ENCODE measurements around the gene SLC39A11.

The SLC39A11 gene

DNA sequence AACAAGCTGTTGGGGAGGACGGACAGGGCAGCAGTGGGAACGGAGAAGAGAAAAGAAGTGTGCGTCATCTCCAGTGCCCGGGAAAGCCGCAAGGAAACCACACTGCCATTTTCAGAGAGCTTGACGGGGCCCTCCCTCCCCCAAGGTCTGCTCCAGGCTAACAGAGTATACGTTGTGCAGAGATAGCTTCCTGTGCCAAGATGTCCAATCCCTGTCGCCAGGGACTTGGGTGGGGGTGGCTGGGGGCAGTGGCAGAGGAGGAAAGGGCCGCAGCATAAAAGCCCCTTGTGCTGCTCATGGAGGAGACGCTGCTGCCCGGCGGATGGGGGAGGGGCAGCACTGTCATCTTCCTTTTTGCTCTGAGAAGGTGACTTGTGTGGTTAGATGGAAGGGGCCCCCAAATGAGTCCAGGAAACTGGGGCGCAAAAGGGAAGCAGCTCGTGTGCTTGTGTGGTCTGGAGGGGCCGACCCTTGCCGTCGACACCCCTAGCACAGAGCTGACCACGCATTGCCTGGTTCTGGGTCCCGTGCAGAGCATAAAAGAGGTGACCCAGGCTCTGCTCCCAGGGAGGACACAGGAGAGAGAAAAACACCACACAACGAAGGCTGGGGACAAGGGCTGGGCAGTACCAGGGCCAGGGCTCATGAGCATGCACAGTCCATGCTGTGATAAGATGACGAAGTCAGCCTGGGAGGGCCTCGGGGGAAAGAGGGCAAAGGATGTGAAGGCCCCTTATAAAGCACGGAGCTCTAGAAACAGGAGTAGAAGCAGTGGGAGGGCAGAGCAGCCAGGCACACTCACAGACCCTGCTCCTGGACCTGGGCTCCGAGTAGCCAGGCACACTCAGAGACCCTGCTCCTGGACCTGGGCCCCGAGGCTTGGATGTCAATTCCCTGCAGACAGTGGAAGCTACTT lies 372.7 kb downstream of the SLC39A11 start:
- Histone ChIP-seq H3K27me3 (ENCODE audit: control insufficient read depth in 2 of 2, insufficient read depth in 2 of 2, low read length in 2 of 2) (no peaks in the 10 kb centered on the region), H3K36me3 (ENCODE audit: control insufficient read depth in 2 of 2, insufficient read depth in 2 of 2, low read length in 2 of 2) (no peaks in the 10 kb centered on the region), H3K4me1 (ENCODE audit: control insufficient read depth in 2 of 2, insufficient read depth in 2 of 2, low read length in 2 of 2) (peaks cover 0 to 4% of the 10 kb centered on the region in 2 donors), H3K9me3 (ENCODE audit: control insufficient read depth in 2 of 2, low read length in 2 of 2) (no peaks in the 10 kb centered on the region), H3K9ac (ENCODE audit: low read depth in 1 of 2, low read length in 2 of 2) (no peak overlapping the region), H3K27ac (ENCODE audit: low read depth in 2 of 2, low read length in 2 of 2) (no peak overlapping the region), H3K4me3 (ENCODE audit: low read length in 2 of 2) (no peak overlapping the region)

DNA sequence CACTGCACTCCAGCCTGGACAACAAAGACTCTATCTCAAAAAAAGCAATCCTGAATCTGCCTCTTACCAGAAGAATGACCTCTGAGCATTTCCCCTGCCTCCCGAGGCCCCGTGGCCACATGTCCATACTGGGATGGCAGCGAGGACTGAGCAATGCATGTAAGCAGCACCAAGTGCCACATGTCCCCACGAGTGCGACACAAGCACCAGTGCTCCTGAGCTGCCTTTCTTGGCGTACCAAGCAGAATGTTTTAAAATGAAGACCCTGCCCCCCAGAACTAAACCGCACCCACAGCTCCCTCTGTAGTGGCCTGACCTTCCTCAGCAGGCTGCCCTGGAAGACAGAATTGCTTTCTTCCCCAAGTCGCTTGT lies 373.3 kb downstream of the SLC39A11 start:
- H3K27me3 ChIP-seq (ENCODE audit: control insufficient read depth in 2 of 2, insufficient read depth in 2 of 2, low read length in 2 of 2) = no peaks in the 10 kb centered on the region
- no peak overlapping the region for H3K27ac ChIP-seq (ENCODE audit: low read depth in 2 of 2, low read length in 2 of 2)
- H3K4me1 ChIP-seq (ENCODE audit: control insufficient read depth in 2 of 2, insufficient read depth in 2 of 2, low read length in 2 of 2) = peaks cover 0 to 4% of the 10 kb centered on the region in 2 donors
- no peak overlapping the region for H3K4me3 ChIP-seq (ENCODE audit: low read length in 2 of 2)
- H3K36me3 ChIP-seq (ENCODE audit: control insufficient read depth in 2 of 2, insufficient read depth in 2 of 2, low read length in 2 of 2) = no peaks in the 10 kb centered on the region
- H3K9ac ChIP-seq (ENCODE audit: low read depth in 1 of 2, low read length in 2 of 2) = no peak overlapping the region
- no peaks in the 10 kb centered on the region for H3K9me3 ChIP-seq (ENCODE audit: control insufficient read depth in 2 of 2, low read length in 2 of 2)

- peaks cover 0 to 4% of the 10 kb centered on the region in 2 donors for H3K4me1 ChIP-seq (ENCODE audit: control insufficient read depth in 2 of 2, insufficient read depth in 2 of 2, low read length in 2 of 2)
- no peak overlapping the region for H3K27ac ChIP-seq (ENCODE audit: low read depth in 2 of 2, low read length in 2 of 2)
- no peaks in the 10 kb centered on the region for H3K27me3 ChIP-seq (ENCODE audit: control insufficient read depth in 2 of 2, insufficient read depth in 2 of 2, low read length in 2 of 2)
- H3K4me3 ChIP-seq (ENCODE audit: low read length in 2 of 2) = no peak overlapping the region
- no peaks in the 10 kb centered on the region for H3K9me3 ChIP-seq (ENCODE audit: control insufficient read depth in 2 of 2, low read length in 2 of 2)
- H3K9ac ChIP-seq (ENCODE audit: low read depth in 1 of 2, low read length in 2 of 2) = no peak overlapping the region
- no peaks in the 10 kb centered on the region for H3K36me3 ChIP-seq (ENCODE audit: control insufficient read depth in 2 of 2, insufficient read depth in 2 of 2, low read length in 2 of 2)
These were observed 374.8 kb downstream of the SLC39A11 start for GRCh38 chr17:72717676-72718075.

DNA sequence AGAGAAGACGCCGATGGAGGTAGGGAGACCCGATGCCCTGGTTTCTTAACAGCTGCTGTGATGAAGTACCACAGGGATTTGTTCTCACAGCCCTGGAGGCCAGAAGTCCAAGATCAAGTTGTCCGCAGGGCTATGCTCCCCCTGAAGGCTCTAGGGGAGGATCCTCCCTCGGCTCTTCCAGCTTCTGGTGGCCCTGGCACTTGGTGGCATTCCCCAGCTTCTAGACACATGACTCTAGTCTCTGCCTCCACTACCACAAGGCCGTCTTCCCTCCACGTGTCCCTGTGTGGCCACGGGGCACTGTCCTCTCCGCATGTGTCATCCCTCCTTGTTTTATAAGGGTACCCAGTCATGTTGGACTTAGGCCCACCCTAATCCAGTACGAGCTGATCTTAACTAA lies 375.2 kb downstream of the SLC39A11 start:
- Histone ChIP-seq H3K36me3 (ENCODE audit: control insufficient read depth in 2 of 2, insufficient read depth in 2 of 2, low read length in 2 of 2) (no peaks in the 10 kb centered on the region), H3K27ac (ENCODE audit: low read depth in 2 of 2, low read length in 2 of 2) (no peak overlapping the region), H3K27me3 (ENCODE audit: control insufficient read depth in 2 of 2, insufficient read depth in 2 of 2, low read length in 2 of 2) (no peaks in the 10 kb centered on the region), H3K4me3 (ENCODE audit: low read length in 2 of 2) (no peak overlapping the region), H3K4me1 (ENCODE audit: control insufficient read depth in 2 of 2, insufficient read depth in 2 of 2, low read length in 2 of 2) (peaks cover 0 to 4% of the 10 kb centered on the region in 2 donors), H3K9me3 (ENCODE audit: control insufficient read depth in 2 of 2, low read length in 2 of 2) (no peaks in the 10 kb centered on the region), H3K9ac (ENCODE audit: low read depth in 1 of 2, low read length in 2 of 2) (no peak overlapping the region)

GRCh38 chr17:72715906-72716572 lies 376.4 kb downstream of the SLC39A11 start:
- no peaks in the 10 kb centered on the region for H3K27me3 ChIP-seq (ENCODE audit: control insufficient read depth in 2 of 2, insufficient read depth in 2 of 2, low read length in 2 of 2)
- no peak overlapping the region for H3K4me3 ChIP-seq (ENCODE audit: low read length in 2 of 2)
- no peaks in the 10 kb centered on the region for H3K9me3 ChIP-seq (ENCODE audit: control insufficient read depth in 2 of 2, low read length in 2 of 2)
- H3K9ac ChIP-seq (ENCODE audit: low read depth in 1 of 2, low read length in 2 of 2) = no peak overlapping the region
- H3K36me3 ChIP-seq (ENCODE audit: control insufficient read depth in 2 of 2, insufficient read depth in 2 of 2, low read length in 2 of 2) = no peaks in the 10 kb centered on the region
- H3K4me1 ChIP-seq (ENCODE audit: control insufficient read depth in 2 of 2, insufficient read depth in 2 of 2, low read length in 2 of 2) = peaks cover 0 to 4% of the 10 kb centered on the region in 2 donors
- H3K27ac ChIP-seq (ENCODE audit: low read depth in 2 of 2, low read length in 2 of 2) = no peak overlapping the region

GRCh38 chr17:72714357-72714966 lies 378.0 kb downstream of the SLC39A11 start:
- no peaks in the 10 kb centered on the region for H3K27me3 ChIP-seq (ENCODE audit: control insufficient read depth in 2 of 2, insufficient read depth in 2 of 2, low read length in 2 of 2)
- H3K9ac ChIP-seq (ENCODE audit: low read depth in 1 of 2, low read length in 2 of 2) = no peak overlapping the region
- H3K4me1 ChIP-seq (ENCODE audit: control insufficient read depth in 2 of 2, insufficient read depth in 2 of 2, low read length in 2 of 2) = no peaks in the 10 kb centered on the region
- H3K9me3 ChIP-seq (ENCODE audit: control insufficient read depth in 2 of 2, low read length in 2 of 2) = no peaks in the 10 kb centered on the region
- no peaks in the 10 kb centered on the region for H3K36me3 ChIP-seq (ENCODE audit: control insufficient read depth in 2 of 2, insufficient read depth in 2 of 2, low read length in 2 of 2)
- no peak overlapping the region for H3K4me3 ChIP-seq (ENCODE audit: low read length in 2 of 2)
- no peak overlapping the region for H3K27ac ChIP-seq (ENCODE audit: low read depth in 2 of 2, low read length in 2 of 2)

DNA sequence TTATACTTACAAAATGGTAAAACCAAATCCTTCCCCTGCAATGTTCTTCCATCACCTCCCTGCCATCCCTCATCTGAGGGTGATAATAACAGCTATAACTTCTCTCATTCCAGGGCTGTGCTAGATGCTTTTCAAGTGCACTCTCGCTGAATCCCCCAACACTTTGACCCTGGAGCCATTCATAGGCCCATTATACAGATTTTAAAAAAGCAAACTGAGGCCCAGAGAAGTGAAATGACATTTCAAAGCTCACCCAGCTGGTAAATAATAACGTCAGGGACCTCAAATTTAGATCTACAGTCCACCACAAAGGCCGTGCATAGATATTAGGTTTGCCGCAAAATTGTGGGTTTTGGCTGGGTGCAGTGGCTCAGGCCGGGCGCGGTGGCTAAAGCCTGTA lies 378.8 kb downstream of the SLC39A11 start:
- Histone ChIP-seq H3K4me1 (ENCODE audit: control insufficient read depth in 2 of 2, insufficient read depth in 2 of 2, low read length in 2 of 2) (no peaks in the 10 kb centered on the region), H3K9me3 (ENCODE audit: control insufficient read depth in 2 of 2, low read length in 2 of 2) (no peaks in the 10 kb centered on the region), H3K27ac (ENCODE audit: low read depth in 2 of 2, low read length in 2 of 2) (no peak overlapping the region), H3K36me3 (ENCODE audit: control insufficient read depth in 2 of 2, insufficient read depth in 2 of 2, low read length in 2 of 2) (no peaks in the 10 kb centered on the region), H3K27me3 (ENCODE audit: control insufficient read depth in 2 of 2, insufficient read depth in 2 of 2, low read length in 2 of 2) (no peaks in the 10 kb centered on the region), H3K4me3 (ENCODE audit: low read length in 2 of 2) (no peak overlapping the region), H3K9ac (ENCODE audit: low read depth in 1 of 2, low read length in 2 of 2) (no peak overlapping the region)

- Histone ChIP-seq H3K36me3 (ENCODE audit: control insufficient read depth in 2 of 2, insufficient read depth in 2 of 2, low read length in 2 of 2) (no peaks in the 10 kb centered on the region), H3K9me3 (ENCODE audit: control insufficient read depth in 2 of 2, low read length in 2 of 2) (no peaks in the 10 kb centered on the region), H3K4me1 (ENCODE audit: control insufficient read depth in 2 of 2, insufficient read depth in 2 of 2, low read length in 2 of 2) (no peaks in the 10 kb centered on the region), H3K27me3 (ENCODE audit: control insufficient read depth in 2 of 2, insufficient read depth in 2 of 2, low read length in 2 of 2) (no peaks in the 10 kb centered on the region), H3K4me3 (ENCODE audit: low read length in 2 of 2) (no peak overlapping the region), H3K9ac (ENCODE audit: low read depth in 1 of 2, low read length in 2 of 2) (no peak overlapping the region), H3K27ac (ENCODE audit: low read depth in 2 of 2, low read length in 2 of 2) (no peak overlapping the region)
These were observed 380.8 kb downstream of the SLC39A11 start for GRCh38 chr17:72711521-72712310.

DNA sequence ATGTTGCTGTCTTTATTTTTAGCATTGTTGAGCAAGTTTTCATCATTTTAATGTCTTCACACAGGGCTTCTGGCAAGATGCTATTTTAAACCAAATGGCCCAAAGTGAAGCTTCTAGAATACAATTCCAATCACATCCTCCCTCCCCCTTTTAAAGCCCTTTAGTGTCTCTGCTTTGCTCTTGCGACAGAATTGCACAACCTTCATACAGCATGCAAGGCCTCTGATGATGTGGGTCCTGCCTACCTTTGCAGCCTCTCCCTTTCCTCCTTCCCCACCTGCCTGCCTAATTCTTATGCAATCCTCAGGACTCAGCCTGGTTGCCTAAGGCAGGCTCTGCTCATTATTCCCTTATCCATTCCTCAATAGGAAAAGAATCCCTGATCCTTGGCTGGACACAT lies 381.7 kb downstream of the SLC39A11 start:
- no peak overlapping the region for H3K4me3 ChIP-seq (ENCODE audit: low read length in 2 of 2)
- no peak overlapping the region for H3K9ac ChIP-seq (ENCODE audit: low read depth in 1 of 2, low read length in 2 of 2)
- no peaks in the 10 kb centered on the region for H3K36me3 ChIP-seq (ENCODE audit: control insufficient read depth in 2 of 2, insufficient read depth in 2 of 2, low read length in 2 of 2)
- no peaks in the 10 kb centered on the region for H3K4me1 ChIP-seq (ENCODE audit: control insufficient read depth in 2 of 2, insufficient read depth in 2 of 2, low read length in 2 of 2)
- H3K27me3 ChIP-seq (ENCODE audit: control insufficient read depth in 2 of 2, insufficient read depth in 2 of 2, low read length in 2 of 2) = no peaks in the 10 kb centered on the region
- no peak overlapping the region for H3K27ac ChIP-seq (ENCODE audit: low read depth in 2 of 2, low read length in 2 of 2)
- H3K9me3 ChIP-seq (ENCODE audit: control insufficient read depth in 2 of 2, low read length in 2 of 2) = no peaks in the 10 kb centered on the region

Measured in mucosa of rectum (tissue), 2 donors.